ENCODE results near the gene TARS1. TPM values are rescaled to one million over a fixed set of nuclear protein-coding genes. Genes with fewer than 3 reads are reported as not detected.

The TARS1 gene
- total and polyA plus RNA-seq, 8 donors, result 25.5 to 158 (median 82.5) TPM

GRCh38 chr5:33438996-33439395 is 1.8 kb upstream of the TARS1 start:
- H3K27me3 ChIP-seq, result no peaks in the 10 kb centered on the region
- H3K9me3 ChIP-seq, result no peaks in the 10 kb centered on the region
- intact Hi-C loops (cut with DNase I; ENCODE audit: low total_unique reads), result no loop called here
- peak in 1 of 2 donors; percentile 34 for DNase-seq
- H3K4me1 ChIP-seq, result peaks cover 15 to 48% (median 39%) of the 10 kb centered on the region in 4 donors
- no peak for TF ChIP-seq EP300 (IDR thresholded peaks at IDR 0.05)
- TF ChIP-seq POLR2AphosphoS5 (IDR thresholded peaks at IDR 0.05), result no peak
- TF ChIP-seq, protein P1, sequence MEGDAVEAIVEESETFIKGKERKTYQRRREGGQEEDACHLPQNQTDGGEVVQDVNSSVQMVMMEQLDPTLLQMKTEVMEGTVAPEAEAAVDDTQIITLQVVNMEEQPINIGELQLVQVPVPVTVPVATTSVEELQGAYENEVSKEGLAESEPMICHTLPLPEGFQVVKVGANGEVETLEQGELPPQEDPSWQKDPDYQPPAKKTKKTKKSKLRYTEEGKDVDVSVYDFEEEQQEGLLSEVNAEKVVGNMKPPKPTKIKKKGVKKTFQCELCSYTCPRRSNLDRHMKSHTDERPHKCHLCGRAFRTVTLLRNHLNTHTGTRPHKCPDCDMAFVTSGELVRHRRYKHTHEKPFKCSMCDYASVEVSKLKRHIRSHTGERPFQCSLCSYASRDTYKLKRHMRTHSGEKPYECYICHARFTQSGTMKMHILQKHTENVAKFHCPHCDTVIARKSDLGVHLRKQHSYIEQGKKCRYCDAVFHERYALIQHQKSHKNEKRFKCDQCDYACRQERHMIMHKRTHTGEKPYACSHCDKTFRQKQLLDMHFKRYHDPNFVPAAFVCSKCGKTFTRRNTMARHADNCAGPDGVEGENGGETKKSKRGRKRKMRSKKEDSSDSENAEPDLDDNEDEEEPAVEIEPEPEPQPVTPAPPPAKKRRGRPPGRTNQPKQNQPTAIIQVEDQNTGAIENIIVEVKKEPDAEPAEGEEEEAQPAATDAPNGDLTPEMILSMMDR (IDR thresholded peaks at IDR 0.05), result no peak
- TF ChIP-seq POLR2A (IDR thresholded peaks at IDR 0.05), result no peak
- peak overlapping the region in 1 of 5 donors; percentile 94 for H3K27ac ChIP-seq
- 38 to 65% (median 51%) methylated on average over 6 of the region's 6 CpGs for WGBS, 5 donors
- peak overlapping the region in 1 of 4 donors; percentile 79 for H3K4me3 ChIP-seq
- H3K36me3 ChIP-seq, result no peaks in the 10 kb centered on the region

DNA sequence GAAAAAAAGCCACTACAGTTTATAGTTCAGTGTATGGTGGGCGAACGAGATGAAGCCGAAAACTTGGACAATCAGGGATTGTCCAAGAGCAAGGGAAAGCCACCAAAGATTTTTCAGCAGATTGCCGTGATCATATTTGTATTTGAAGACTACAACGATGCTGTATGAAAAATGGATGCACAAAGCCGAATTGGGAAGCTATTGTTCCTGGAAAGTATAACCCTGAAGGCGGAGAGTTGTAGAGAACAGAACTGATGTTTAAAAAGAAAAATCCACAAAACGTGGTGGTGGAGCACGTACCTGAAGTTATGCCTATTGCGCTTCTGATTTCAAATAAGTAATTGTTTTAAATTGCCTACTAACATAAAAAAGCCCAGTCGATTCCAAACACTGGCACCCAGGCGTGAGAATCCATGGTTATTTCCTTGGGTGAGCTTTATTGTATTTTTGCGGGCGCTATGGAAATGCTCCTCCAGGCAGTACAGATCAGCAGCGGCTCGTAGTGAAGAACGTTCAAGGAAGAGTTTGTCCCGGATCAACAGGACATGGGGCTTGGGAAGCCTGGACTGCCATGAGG is 772 bp upstream of the TARS1 start:
- H3K4me3 ChIP-seq, result peak overlapping the region; percentile 73 to 86 (median 78)
- WGBS, 5 donors, result 1 to 7% (median 5%) methylated on average over 17 to 18 of the region's 18 CpGs
- peaks cover 24 to 58% (median 44%) of the 10 kb centered on the region in 4 donors for H3K4me1 ChIP-seq
- intact Hi-C loops (cut with DNase I; ENCODE audit: low total_unique reads), result no loop called here
- no peaks in the 10 kb centered on the region for H3K9me3 ChIP-seq
- no peak for TF ChIP-seq POLR2AphosphoS5 (IDR thresholded peaks at IDR 0.05)
- TF ChIP-seq, protein P1 (IDR thresholded peaks at IDR 0.05), result no peak
- TF ChIP-seq POLR2A (IDR thresholded peaks at IDR 0.05), result no peak
- no peak for TF ChIP-seq EP300 (IDR thresholded peaks at IDR 0.05)
- no peak for DNase-seq
- H3K27ac ChIP-seq, result peak overlapping the region; percentile 82 to 96 (median 95)
- no peaks in the 10 kb centered on the region for H3K27me3 ChIP-seq
- peaks cover 0 to 4% (median under 1%) of the 10 kb centered on the region in 4 donors for H3K36me3 ChIP-seq

DNA sequence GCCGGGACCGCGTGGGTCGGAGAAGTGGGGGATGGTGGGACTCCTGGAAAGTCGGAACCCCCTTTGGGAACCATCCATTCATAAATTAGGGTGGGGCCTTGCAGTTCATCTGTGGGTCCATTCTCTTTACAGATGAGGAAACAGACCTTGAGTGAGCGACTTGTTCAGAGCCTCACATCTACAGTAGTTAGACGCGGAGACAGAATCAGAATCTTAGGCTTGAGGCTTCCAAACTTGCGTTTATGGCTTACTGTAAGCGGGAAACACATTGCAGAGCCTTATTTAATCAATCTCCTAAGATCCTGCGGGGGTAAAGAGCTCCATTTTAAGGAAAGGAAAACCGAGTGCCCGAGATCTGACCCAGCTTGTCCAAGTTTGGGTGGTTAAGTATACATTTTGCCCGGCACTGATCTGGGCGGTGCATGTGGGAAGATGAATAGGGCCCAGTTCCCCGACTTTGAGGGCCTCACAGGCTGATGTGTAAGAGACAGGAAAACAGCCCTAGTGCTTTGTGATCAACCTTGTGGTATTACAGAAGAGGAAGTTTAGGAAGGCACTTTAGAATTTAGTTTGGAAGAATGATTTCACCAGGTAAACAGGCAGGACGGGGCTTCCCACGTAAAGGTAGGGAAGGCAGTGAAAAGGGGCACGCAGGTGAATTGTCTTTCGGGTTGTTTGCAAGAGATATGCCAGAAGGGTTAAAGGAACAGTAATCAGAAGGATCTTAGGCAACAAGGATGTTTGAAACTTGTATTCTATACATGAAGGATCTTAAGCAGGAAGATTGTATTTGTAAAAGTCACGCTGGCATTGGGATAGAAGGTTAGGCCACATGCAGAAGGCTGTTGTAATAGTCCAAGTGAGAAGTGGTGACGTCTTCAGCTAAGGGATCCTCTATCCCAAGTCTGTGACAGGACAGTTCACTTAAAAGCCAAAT is 744 bp downstream of the TARS1 start:
- WGBS, 5 donors, result 1 to 2% (median 1%) methylated on average over 22 of the region's 22 CpGs
- H3K27me3 ChIP-seq, result no peaks in the 10 kb centered on the region
- peaks cover 27 to 66% (median 48%) of the 10 kb centered on the region in 4 donors for H3K4me1 ChIP-seq
- no peaks in the 10 kb centered on the region for H3K9me3 ChIP-seq
- no peak for TF ChIP-seq EP300 (IDR thresholded peaks at IDR 0.05)
- TF ChIP-seq POLR2A (IDR thresholded peaks at IDR 0.05), result no peak
- TF ChIP-seq, protein P1 (IDR thresholded peaks at IDR 0.05), result no peak
- TF ChIP-seq POLR2AphosphoS5 (IDR thresholded peaks at IDR 0.05), result no peak
- peak in 1 of 2 donors; percentile 56 for DNase-seq
- intact Hi-C loops (cut with DNase I; ENCODE audit: low total_unique reads), result no loop called here
- peak overlapping the region; percentile 82 to 96 (median 95) for H3K27ac ChIP-seq
- peaks cover 9 to 20% (median 15%) of the 10 kb centered on the region in 4 donors for H3K36me3 ChIP-seq
- H3K4me3 ChIP-seq, result peak overlapping the region; percentile 73 to 86 (median 78)

DNA sequence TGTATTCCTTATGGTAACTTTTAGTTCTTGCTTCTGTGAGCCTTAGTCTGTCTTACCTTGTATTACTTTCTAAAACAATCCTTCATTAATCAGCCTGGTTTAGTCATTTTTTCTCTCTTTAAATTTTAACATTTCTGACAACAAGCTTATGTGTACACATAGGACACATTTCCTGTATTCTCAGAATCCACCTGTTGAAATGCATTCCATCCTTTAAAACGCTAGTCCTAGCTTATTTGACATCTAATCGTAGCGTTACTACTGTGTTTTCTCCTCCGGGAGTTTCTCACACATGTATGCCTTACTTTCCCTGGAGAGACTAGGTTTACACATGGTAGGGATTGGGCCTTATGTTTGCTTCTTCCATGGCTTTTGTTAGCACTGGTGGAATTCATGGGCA is 3.8 kb downstream of the TARS1 start:
- WGBS, 5 donors, result 58 to 82% (median 74%) methylated on average over 4 of the region's 4 CpGs
- peaks cover 26 to 64% (median 44%) of the 10 kb centered on the region in 4 donors for H3K4me1 ChIP-seq
- intact Hi-C loops (cut with DNase I; ENCODE audit: low total_unique reads), result no loop called here
- no peak for DNase-seq
- no peaks in the 10 kb centered on the region for H3K27me3 ChIP-seq
- H3K4me3 ChIP-seq, result no peak overlapping the region
- H3K27ac ChIP-seq, result no peak overlapping the region
- H3K36me3 ChIP-seq, result peaks cover 10 to 49% (median 39%) of the 10 kb centered on the region in 4 donors
- TF ChIP-seq POLR2A (IDR thresholded peaks at IDR 0.05), result no peak
- no peak for TF ChIP-seq POLR2AphosphoS5 (IDR thresholded peaks at IDR 0.05)
- TF ChIP-seq, protein P1 (IDR thresholded peaks at IDR 0.05), result no peak
- TF ChIP-seq EP300 (IDR thresholded peaks at IDR 0.05), result no peak
- H3K9me3 ChIP-seq, result no peaks in the 10 kb centered on the region

Measured in stomach (tissue), 9 donors.